ENCODE data around the gene IDUA.

DNA sequence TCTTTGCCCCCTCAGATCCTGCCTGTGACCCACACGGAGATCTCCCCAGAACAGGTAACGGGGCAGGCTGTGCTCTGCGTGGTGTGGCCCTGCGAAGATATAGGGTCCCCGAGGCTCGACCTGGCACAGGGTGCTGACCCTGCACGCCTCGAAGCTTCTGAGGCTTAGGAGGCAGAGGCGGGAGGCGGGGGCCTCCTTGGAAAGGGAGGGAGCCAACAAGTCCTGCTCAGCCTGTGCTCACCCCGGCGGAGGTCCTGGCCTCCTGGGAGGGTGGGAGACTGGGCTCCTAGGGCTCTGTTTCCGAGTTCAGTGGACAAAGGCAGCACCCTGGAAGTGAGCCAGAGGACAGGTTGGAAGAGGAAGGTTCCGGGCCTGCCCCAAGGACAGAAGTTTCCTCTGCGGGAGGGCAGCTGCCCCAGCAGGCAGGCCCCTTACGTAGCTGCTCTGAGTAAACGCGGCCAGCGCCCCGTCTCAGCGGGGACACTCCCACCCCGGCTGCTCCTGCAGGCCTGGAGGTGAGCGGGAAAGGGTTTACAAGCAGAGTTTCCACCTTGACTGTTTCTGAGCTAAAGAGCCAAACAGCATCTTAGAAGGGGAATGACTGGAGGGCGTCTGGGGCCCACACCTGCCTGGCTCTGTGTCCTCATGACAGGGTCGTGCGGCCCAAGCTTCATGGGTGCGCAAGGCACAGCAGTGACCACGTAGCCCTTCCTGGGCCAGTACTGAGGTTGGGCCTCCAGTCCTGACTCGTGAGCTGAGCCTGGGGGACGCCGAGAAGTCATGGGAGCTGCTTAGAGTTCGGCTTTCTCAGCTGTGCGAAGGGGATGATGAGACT, 38.5 kb upstream of the IDUA start:
- TF ChIP-seq, protein P1, sequence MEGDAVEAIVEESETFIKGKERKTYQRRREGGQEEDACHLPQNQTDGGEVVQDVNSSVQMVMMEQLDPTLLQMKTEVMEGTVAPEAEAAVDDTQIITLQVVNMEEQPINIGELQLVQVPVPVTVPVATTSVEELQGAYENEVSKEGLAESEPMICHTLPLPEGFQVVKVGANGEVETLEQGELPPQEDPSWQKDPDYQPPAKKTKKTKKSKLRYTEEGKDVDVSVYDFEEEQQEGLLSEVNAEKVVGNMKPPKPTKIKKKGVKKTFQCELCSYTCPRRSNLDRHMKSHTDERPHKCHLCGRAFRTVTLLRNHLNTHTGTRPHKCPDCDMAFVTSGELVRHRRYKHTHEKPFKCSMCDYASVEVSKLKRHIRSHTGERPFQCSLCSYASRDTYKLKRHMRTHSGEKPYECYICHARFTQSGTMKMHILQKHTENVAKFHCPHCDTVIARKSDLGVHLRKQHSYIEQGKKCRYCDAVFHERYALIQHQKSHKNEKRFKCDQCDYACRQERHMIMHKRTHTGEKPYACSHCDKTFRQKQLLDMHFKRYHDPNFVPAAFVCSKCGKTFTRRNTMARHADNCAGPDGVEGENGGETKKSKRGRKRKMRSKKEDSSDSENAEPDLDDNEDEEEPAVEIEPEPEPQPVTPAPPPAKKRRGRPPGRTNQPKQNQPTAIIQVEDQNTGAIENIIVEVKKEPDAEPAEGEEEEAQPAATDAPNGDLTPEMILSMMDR (IDR thresholded peaks at IDR 0.05; ENCODE audit: low read length) = no peak
- TF ChIP-seq EZH2phosphoT487 (IDR thresholded peaks at IDR 0.05; ENCODE audit: low read length) = no peak
